Stimulated activated naive CD8-positive, alpha-beta T cell treated with anti-CD3 and anti-CD28 coated beads, Interleukin-15, Interleukin-2, amounts not matched to agents 100 ng/mL and 50 ng/mL, for 24 hours (primary cell): ENCODE measurements around the gene SPTB.

Experiments used
- H3K27ac Mint-ChIP-seq: one replicate; pipeline ENCODE4 v1.8.0; 2021; ENCODE audit warnings: mild to moderate bottlenecking, mixed read lengths
- H3K27me3 Mint-ChIP-seq: one replicate; pipeline ENCODE4 v1.8.0; 2021; ENCODE audit warnings: mixed read lengths
- H3K36me3 Mint-ChIP-seq: one replicate; pipeline ENCODE4 v1.8.0; 2021; ENCODE audit warnings: low read depth, mixed read lengths
- H3K4me1 Mint-ChIP-seq: one replicate; pipeline ENCODE4 v1.8.0; 2021; ENCODE audit warnings: low read depth, mixed read lengths
- H3K4me3 Mint-ChIP-seq: one replicate; pipeline ENCODE4 v1.8.0; 2021; ENCODE audit warnings: mild to moderate bottlenecking, mixed read lengths
- H3K9me3 Mint-ChIP-seq: one replicate; pipeline ENCODE4 v1.8.0; 2021; ENCODE audit warnings: mixed read lengths

The SPTB gene

GRCh38 chr14:64729386-64730060 lies 150.2 kb downstream of the SPTB start:
- H3K36me3 Mint-ChIP-seq: no peaks in the 10 kb centered on the region
- no peaks in the 10 kb centered on the region for H3K27me3 Mint-ChIP-seq
- no peak overlapping the region for H3K4me3 Mint-ChIP-seq
- H3K27ac Mint-ChIP-seq: no peak overlapping the region
- H3K4me1 Mint-ChIP-seq: peaks cover 16% of the 10 kb centered on the region
- H3K9me3 Mint-ChIP-seq: no peaks in the 10 kb centered on the region

GRCh38 chr14:64728856-64729255 lies 150.9 kb downstream of the SPTB start:
- Mint-ChIP-seq H3K9me3 (no peaks in the 10 kb centered on the region), H3K36me3 (no peaks in the 10 kb centered on the region), H3K4me1 (peaks cover 18% of the 10 kb centered on the region), H3K27ac (no peak overlapping the region), H3K4me3 (no peak overlapping the region), H3K27me3 (no peaks in the 10 kb centered on the region)

- H3K4me3 Mint-ChIP-seq: no peak overlapping the region
- H3K36me3 Mint-ChIP-seq: no peaks in the 10 kb centered on the region
- H3K9me3 Mint-ChIP-seq: no peaks in the 10 kb centered on the region
- no peak overlapping the region for H3K27ac Mint-ChIP-seq
- no peaks in the 10 kb centered on the region for H3K27me3 Mint-ChIP-seq
- peaks cover 23% of the 10 kb centered on the region for H3K4me1 Mint-ChIP-seq
These were observed 151.6 kb downstream of the SPTB start for GRCh38 chr14:64728106-64728505.

DNA sequence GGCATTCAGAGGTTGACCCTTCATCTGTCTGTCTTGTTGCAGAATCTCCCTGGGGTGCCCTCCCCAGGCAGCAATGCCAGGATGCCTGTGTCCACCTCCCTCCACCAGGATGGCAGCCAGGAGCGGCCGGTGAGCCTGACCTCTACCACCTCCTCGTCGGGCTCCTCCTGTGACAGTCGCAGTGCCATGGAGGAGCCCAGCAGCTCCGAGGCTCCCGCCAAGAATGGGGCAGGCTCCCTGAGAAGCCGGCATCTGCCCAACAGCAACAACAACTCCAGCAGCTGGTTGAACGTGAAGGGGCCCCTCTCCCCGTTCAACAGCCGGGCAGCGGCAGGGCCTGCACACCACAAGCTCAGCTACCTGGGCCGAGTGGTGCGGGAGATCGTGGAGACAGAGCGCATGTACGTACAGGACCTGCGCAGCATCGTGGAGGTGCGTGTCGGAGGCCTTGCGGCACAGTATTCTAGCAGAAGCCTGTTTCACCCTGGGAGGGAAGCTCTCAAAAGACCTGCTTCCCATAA lies 152.1 kb downstream of the SPTB start:
- no peak overlapping the region for H3K27ac Mint-ChIP-seq
- peaks cover 23% of the 10 kb centered on the region for H3K4me1 Mint-ChIP-seq
- no peak overlapping the region for H3K4me3 Mint-ChIP-seq
- H3K27me3 Mint-ChIP-seq: no peaks in the 10 kb centered on the region
- H3K9me3 Mint-ChIP-seq: no peaks in the 10 kb centered on the region
- H3K36me3 Mint-ChIP-seq: no peaks in the 10 kb centered on the region

DNA sequence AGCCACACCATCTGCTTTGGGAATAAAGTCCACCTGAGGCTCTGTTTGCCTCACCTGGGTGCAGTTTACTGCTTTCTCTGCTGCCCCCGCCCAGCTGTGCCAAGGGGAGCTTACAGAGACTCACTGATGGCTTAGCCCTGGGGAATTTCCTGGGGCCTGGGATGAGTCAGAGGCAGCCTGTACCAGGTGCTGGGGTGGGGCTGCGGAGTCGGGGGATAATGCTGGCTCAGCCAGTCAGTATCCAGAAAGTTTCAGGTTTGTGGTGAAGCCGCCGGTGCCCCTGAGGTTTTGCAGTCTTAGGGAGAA lies 153.2 kb downstream of the SPTB start:
- Mint-ChIP-seq H3K4me1 (peaks cover 29% of the 10 kb centered on the region), H3K27me3 (no peaks in the 10 kb centered on the region), H3K36me3 (no peaks in the 10 kb centered on the region), H3K4me3 (no peak overlapping the region), H3K9me3 (no peaks in the 10 kb centered on the region), H3K27ac (no peak overlapping the region)

- H3K36me3 Mint-ChIP-seq: no peaks in the 10 kb centered on the region
- no peak overlapping the region for H3K27ac Mint-ChIP-seq
- no peaks in the 10 kb centered on the region for H3K27me3 Mint-ChIP-seq
- no peak overlapping the region for H3K4me3 Mint-ChIP-seq
- H3K9me3 Mint-ChIP-seq: no peaks in the 10 kb centered on the region
- H3K4me1 Mint-ChIP-seq: peaks cover 29% of the 10 kb centered on the region
These were observed 153.7 kb downstream of the SPTB start for GRCh38 chr14:64725879-64726584.

DNA sequence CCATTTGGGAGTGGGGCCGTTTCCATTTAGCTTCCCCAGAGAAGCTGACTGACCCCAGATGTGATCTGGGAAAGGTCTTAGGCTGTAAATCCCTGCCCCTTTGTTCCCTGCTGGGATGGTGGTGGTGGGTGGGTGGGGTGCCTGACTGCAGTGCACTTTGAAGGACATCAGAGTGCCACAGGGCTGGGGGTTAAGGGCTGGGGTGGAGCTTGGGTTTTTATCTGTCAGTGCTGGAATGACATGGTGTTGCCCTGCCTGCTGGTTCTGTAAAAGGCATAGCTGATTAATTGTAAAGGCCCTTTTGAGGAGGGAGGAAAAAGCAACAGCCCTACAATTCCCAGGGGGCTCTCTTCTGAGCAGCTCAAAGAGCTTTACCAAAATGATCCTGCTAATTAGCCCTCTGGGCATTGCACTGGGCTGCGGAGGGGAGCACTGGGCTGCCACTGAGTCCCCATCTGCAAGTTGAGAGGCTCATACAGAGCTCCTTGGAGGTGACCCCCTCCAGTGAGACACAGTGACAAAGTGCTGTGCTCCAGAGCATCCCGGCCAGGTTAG lies 154.4 kb downstream of the SPTB start:
- Mint-ChIP-seq H3K4me3 (no peak overlapping the region), H3K27me3 (no peaks in the 10 kb centered on the region), H3K4me1 (peaks cover 30% of the 10 kb centered on the region), H3K27ac (no peak overlapping the region), H3K36me3 (no peaks in the 10 kb centered on the region), H3K9me3 (no peaks in the 10 kb centered on the region)

DNA sequence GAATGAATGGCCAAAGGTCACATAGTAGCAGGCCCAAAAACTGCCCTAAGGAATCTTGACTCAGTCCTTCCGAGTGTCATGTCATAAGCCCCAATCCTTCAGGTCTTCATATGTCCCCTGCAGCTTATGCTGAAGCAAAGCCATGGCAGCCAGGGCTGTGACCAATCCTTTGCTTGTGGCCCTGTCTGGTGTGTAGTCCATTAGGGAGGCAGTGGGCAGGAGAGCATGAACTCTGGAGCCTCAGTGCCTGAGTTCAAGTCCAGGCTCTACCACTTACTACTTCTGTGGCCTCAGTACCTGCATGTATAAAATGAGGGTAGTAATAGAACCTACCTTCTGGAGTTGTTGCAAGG lies 155.2 kb downstream of the SPTB start:
- Mint-ChIP-seq H3K4me3 (no peak overlapping the region), H3K9me3 (no peaks in the 10 kb centered on the region), H3K27me3 (no peaks in the 10 kb centered on the region), H3K4me1 (peaks cover 32% of the 10 kb centered on the region), H3K36me3 (no peaks in the 10 kb centered on the region), H3K27ac (no peak overlapping the region)

DNA sequence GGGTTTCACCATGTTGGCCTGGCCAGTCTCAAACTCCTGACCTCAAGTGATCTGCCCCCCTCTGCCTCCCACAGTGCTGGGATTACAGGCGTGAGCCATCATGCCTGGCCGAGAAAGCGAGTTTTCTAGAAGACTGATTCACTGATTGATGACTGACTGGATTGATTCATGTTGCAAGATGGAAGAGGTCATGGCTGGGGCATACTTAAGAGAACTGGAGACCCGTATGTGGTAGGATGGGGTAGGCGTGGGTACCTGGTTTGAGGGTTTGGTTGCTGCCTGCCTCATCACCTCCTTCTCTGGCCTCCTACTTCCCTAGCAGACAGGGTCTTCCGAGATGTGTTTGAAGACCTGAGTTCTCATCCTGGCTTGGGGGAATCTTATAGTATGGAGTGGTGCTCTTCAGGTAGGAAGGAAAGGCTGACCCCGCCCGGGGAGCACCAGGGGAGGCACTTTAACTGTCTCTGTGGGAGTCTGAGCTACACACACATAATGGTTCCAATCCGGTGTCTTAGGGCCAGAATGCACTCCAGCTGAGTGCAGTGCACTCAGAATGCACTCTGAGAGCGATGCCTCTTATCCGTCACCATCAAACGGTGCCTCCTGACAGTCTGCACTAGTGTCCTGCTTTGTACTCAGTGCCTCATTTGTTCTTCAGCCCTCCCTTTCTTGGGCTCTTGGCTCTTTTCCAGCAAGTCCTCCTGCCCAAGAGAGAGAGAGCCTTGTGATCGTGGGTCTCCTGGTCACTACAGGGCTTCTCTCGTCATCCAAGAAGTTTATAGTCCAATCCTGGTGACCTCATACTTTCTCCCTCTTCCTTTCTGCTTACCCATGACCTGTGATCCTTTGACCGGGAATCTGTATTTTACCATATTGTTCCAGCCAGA lies 155.8 kb downstream of the SPTB start:
- H3K4me3 Mint-ChIP-seq: no peak overlapping the region
- peak overlapping the region; percentile 21 for H3K27ac Mint-ChIP-seq
- no peaks in the 10 kb centered on the region for H3K36me3 Mint-ChIP-seq
- H3K9me3 Mint-ChIP-seq: no peaks in the 10 kb centered on the region
- no peaks in the 10 kb centered on the region for H3K27me3 Mint-ChIP-seq
- H3K4me1 Mint-ChIP-seq: peaks cover 32% of the 10 kb centered on the region

DNA sequence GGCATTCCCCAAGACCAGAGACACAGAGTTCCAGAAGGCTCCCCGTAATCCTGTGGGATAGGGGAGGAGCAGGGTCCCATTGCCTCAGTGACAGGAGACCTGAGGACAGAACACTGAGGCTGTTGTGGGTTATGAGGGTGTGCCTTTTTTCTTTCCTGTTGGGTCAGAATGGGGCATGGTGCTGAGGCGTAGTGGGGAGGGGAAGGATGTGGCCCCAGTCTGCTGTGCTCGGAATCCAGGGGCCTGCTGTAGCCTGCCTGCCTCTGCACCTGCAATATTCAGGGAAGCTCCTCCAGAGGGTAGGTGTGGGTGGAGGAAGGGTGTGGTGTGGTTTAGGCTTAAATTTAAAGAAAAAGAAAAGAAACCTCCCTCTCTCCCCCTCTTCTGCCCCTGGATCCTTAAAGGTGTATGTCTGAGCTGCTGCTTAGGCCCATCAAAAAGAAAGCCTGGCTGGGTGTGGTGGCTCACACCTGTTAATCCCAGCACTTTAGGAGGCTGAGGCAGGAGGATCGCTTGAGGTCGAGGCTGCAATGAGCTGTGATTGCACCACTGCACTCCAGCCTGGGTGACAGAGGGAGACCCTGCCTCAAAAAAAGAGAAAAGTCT lies 156.8 kb downstream of the SPTB start:
- Mint-ChIP-seq H3K9me3 (no peaks in the 10 kb centered on the region), H3K4me3 (no peak overlapping the region)

DNA sequence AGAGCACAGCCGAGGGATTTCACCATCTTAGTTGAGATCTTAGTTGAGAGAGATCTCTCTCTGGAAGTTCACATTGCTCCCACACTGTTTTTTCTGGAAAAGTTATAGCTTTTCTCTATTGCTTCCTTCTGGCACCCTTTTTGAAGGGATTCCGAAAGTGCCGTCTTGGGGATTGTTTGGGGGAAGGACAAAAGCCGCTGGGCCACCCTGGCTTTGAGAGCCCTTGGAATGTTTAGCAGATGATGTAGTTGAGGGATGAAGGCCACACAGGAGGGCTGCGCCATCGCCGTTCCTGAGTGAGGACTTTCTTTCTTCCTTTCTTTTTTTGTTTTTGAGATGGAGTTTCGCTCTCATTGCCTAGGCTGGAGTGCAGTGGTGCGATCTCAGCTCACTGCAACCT lies 157.8 kb downstream of the SPTB start:
- Mint-ChIP-seq H3K27me3 (no peaks in the 10 kb centered on the region), H3K27ac (no peak overlapping the region), H3K9me3 (no peaks in the 10 kb centered on the region), H3K36me3 (no peaks in the 10 kb centered on the region), H3K4me1 (peaks cover 43% of the 10 kb centered on the region), H3K4me3 (no peak overlapping the region)

More for the DNA sequence above, 156.8 kb downstream of the SPTB start:
- H3K36me3 Mint-ChIP-seq: no peaks in the 10 kb centered on the region
- H3K27me3 Mint-ChIP-seq: no peaks in the 10 kb centered on the region
- H3K27ac Mint-ChIP-seq: no peak overlapping the region
- H3K4me1 Mint-ChIP-seq: peaks cover 33% of the 10 kb centered on the region

- Mint-ChIP-seq H3K27me3 (no peaks in the 10 kb centered on the region), H3K27ac (no peak overlapping the region), H3K4me3 (no peak overlapping the region), H3K9me3 (no peaks in the 10 kb centered on the region), H3K36me3 (no peaks in the 10 kb centered on the region), H3K4me1 (peaks cover 46% of the 10 kb centered on the region)
These were observed 158.3 kb downstream of the SPTB start for GRCh38 chr14:64721391-64721791.

GRCh38 chr14:64720131-64720576 lies 159.6 kb downstream of the SPTB start:
- H3K27me3 Mint-ChIP-seq: no peaks in the 10 kb centered on the region
- H3K9me3 Mint-ChIP-seq: no peaks in the 10 kb centered on the region
- H3K4me1 Mint-ChIP-seq: peaks cover 47% of the 10 kb centered on the region
- H3K36me3 Mint-ChIP-seq: no peaks in the 10 kb centered on the region
- H3K4me3 Mint-ChIP-seq: no peak overlapping the region
- no peak overlapping the region for H3K27ac Mint-ChIP-seq

GRCh38 chr14:64719601-64720000 lies 160.1 kb downstream of the SPTB start:
- H3K4me1 Mint-ChIP-seq: peaks cover 45% of the 10 kb centered on the region
- H3K27me3 Mint-ChIP-seq: no peaks in the 10 kb centered on the region
- no peaks in the 10 kb centered on the region for H3K36me3 Mint-ChIP-seq
- H3K27ac Mint-ChIP-seq: no peak overlapping the region
- peaks cover under 1% of the 10 kb centered on the region for H3K9me3 Mint-ChIP-seq
- H3K4me3 Mint-ChIP-seq: no peak overlapping the region
